ENCODE measurements around the gene MAU2.

The MAU2 gene

DNA sequence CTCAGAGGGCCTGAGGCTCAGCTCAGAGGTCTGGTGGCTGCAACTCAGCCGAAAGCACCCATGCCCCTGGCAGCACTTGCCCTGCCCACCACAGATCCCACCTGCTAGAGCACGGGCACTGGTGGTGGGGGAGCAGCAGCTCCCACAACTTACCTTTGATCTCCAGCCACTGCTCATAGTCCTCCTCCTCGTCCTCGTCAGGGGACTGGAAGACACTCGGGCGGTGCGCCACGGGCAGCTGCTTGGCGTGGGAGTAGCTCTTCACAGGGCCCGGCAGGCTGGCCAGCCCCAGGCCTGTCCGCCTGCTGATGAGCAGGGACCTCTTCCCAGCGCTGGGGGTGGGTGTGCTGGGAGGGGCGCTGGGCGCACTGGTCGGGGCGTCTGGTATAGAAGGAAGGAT lies 14.9 kb upstream of the MAU2 start:
- no peak for DNase-seq (ENCODE audit: low read depth in 2 of 2)

DNA sequence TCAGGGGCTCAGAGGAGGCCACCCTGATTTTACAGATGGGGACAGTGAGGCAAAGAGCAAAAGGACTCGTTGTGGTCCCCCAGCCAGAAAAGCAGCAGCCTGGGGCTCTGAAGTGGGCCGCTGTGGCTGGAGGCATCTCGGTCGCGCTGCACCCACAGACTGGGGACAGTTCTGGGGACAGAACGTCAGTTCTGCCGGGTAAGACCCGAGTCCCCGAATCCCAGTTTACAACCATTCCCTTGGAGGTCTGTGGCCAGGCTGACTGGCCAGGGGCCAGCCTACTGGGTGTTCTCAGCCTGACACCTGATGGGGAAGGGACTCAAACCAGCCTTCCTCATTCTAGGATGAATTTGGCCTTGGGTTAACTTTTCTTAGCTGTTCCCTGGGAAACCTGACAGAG lies 14.4 kb upstream of the MAU2 start:
- DNase-seq (ENCODE audit: low read depth in 2 of 2) = no peak

DNA sequence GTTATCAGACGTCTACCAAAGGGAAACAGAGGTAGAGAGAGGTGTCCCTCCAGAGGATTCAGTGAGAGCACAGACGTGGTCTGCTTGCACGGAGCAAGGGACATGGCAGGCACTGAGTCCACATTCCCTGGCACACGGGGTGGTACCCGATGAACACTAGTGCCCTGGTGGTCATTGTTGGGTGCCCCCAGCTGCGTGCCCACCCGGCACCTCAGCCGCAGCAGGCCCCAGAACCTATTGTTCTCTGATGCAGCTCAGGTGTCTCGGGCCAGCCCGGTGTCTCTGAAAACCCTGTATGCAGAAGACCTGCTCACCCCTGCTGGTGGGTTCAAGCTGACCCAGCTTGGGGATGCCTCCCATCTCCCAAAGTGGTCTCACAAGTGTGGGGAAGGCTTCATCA lies 12.3 kb upstream of the MAU2 start:
- no peak for DNase-seq (ENCODE audit: low read depth in 2 of 2)

DNA sequence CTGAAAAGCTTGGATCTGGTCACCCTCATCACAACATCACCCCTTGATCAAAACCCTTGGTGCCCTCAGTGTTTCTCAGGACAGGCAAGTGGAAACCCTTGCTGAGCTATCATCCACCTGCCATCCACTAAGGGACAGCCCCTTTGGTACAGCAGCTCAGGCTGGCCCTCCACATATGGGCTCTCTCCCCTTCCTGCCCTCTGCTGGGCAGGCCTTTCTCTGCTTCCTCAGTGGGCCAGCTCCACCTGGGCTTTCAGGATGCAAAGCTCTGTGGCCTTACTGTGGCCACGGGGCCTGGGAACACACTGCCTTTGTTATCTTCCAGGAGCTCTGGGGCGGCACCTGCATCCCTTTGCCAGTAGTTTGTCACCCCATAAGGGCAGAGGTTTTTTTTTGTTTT lies 5.2 kb upstream of the MAU2 start:
- no peak for DNase-seq (ENCODE audit: low read depth in 2 of 2)

GRCh38 chr19:19316082-19316481 lies 4.5 kb upstream of the MAU2 start:
- no peak for DNase-seq (ENCODE audit: low read depth in 2 of 2)

- DNase-seq (ENCODE audit: low read depth in 2 of 2) = no peak
These were observed 783 bp upstream of the MAU2 start for GRCh38 chr19:19319732-19320360.

DNA sequence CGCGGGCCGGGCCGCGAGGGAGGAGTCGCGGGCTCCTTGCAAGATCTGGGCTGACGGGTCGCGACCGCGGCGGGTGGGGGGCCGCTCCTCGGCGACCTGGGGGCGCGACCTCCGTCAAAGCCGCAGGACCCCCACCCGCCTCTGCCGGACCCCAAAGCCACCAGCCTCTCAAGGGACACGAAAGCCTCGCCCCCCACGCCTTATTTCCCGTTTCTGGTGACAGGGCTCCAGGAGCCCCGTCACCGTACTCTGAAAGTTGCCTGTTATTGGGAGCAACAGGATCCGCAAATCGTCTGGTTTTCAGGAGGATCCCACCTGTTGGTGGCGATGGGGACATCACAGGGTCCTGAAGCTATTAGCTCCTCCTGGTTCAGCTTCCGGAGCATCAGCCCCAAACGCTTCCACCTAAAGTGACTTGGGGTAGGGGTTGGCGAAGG lies 530 bp downstream of the MAU2 start:
- DNase-seq (ENCODE audit: low read depth in 2 of 2) = no peak

DNA sequence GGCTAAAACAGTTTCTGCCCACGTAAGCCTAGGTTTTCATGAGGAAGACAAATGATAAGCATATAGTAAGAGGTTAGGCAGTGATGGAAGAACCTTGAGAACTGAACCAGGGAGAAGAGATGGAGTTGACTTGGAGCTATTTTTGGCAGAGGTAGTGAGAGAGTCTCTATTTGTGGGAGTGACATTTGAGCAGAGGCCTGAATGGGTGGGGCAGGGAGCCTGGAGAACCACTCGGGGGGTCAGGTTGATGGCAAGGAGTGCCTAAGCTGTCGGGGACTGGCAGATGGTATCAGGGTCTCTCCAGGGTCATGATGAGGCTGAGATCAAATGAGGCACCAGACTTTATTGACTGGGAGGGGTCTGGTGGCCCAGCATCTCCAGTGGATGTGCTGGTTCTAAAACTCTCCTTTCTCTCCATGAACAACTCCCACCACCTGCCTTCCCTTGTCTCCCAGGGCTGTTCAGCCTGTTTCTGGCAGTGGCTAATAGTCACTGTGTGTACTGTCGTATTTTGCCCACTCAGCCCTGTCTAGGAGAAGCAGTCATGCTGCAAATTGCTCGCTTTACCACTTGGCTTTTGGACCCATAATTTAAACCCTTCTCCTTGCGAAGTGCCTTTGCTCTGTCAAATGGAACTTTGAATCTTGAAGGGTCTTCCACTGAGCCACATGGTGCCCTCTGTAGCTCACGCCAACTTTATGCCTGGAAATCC lies 3.6 kb downstream of the MAU2 start:
- DNase-seq (ENCODE audit: low read depth in 2 of 2) = no peak

- DNase-seq (ENCODE audit: low read depth in 2 of 2) = no peak
These were observed 7.0 kb downstream of the MAU2 start for GRCh38 chr19:19327672-19328071.

DNA sequence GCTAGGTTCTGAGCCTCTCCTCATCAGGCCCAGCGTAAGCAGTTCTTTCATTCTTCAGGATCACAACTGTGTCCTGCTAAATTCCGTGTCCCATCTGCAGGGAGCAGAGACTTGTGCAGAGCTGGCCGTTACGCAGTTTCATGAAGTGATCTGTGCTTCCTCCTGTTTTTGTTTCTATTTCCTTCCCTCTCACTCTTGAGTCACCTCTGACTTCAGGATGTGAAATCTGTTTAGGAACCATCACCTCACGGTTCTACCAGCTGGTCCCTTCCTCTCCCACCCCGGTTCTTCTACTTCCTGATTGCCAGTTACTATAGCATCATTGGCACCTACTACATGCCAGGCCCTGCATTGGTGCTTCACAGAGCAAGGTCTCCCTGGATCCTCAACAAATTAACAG lies 8.5 kb downstream of the MAU2 start:
- no peak for DNase-seq (ENCODE audit: low read depth in 2 of 2)

GRCh38 chr19:19334063-19334988 lies 13.7 kb downstream of the MAU2 start:
- DNase-seq (ENCODE audit: low read depth in 2 of 2) = no peak

- DNase-seq (ENCODE audit: low read depth in 2 of 2) = no peak
These were observed 14.3 kb downstream of the MAU2 start for GRCh38 chr19:19334989-19335344.

GRCh38 chr19:19335408-19336158 lies 15.0 kb downstream of the MAU2 start:
- no peak for DNase-seq (ENCODE audit: low read depth in 2 of 2)

DNA sequence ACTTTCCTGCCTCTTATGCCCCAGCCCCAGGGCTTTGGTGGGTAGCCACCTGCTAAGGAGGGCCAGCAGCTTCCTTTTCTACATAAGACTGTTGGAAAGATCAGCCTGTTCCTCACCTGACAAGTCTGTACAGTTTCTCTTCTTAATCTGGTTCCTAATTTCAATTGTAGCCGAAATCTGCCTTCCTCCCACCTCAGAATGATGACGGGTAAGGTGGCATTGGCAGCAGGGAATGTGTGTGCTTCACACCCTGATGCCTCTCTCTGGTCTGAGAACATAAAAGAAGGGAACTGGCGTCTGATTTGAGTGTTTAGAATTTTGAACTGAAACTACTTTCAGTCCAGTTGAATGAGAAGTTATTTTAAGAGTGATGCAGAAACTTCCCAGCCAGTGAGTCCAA lies 16.0 kb downstream of the MAU2 start:
- no peak for DNase-seq (ENCODE audit: low read depth in 2 of 2)

- no peak for DNase-seq (ENCODE audit: low read depth in 2 of 2)
These were observed 16.5 kb downstream of the MAU2 start for GRCh38 chr19:19337120-19337519.

- no peak for DNase-seq (ENCODE audit: low read depth in 2 of 2)
These were observed 17.5 kb downstream of the MAU2 start for GRCh38 chr19:19338082-19338481.

- DNase-seq (ENCODE audit: low read depth in 2 of 2) = no peak
These were observed 20.4 kb downstream of the MAU2 start for GRCh38 chr19:19341026-19341425.

- DNase-seq (ENCODE audit: low read depth in 2 of 2) = no peak
These were observed 21.7 kb downstream of the MAU2 start for GRCh38 chr19:19342086-19343015.

GRCh38 chr19:19343016-19343362 lies 22.4 kb downstream of the MAU2 start:
- DNase-seq (ENCODE audit: low read depth in 2 of 2) = no peak

DNA sequence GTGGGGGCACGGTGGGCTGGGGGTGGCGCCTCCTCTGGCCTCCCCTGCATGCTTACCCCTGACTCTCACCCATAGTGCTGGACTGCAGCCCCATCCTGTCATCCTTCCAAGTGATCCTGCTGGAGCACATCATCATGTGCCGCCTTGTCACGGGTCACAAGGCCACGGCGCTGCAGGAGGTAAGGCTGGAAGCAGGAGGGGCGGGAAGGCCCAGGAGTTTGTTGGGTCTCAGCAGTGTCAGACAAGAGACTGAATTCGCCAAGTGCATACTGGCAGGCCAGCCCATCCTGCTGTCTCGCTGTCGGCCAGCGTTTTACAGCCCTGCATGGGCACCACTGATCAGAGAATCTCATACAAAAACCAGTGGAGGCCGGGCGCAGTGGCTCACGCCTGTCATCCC lies 23.1 kb downstream of the MAU2 start:
- no peak for DNase-seq (ENCODE audit: low read depth in 2 of 2)

DNA sequence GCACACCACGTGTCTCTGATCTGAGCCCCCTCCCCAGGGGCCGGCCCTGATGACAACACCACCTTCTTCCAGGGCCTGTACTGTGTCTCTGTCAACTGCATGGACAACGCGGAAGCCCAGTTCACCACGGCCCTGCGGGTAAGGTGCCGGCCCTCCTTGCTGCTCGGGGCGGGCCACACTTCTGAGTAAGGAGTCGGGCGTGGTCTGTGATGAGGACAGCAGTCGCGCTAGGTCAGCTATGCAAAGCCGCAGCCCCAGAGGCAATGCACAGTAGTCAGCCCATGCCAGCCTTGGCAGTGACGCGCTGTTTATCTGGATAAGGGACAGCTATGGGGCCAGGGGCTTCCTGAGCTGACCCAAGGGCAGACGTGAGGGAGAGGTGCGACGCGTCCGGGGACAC lies 24.6 kb downstream of the MAU2 start:
- DNase-seq (ENCODE audit: low read depth in 2 of 2) = no peak
